WI38 (cell line): Measurements from ENCODE around the gene RNF166.

Experiments used
- H3K4me3 ChIP-seq: 2 replicates; pipeline ENCODE4 v1.5.1; 2011; ENCODE audit warnings: low read depth, mild to moderate bottlenecking, control low read depth, low read length
- TF ChIP-seq, protein P1 (sequence below): IDR thresholded peaks from 2 replicates; pipeline ENCODE4 v1.5.1; 2012; ENCODE audit warnings: low read depth, mild to moderate bottlenecking, control low read depth, low read length

Gene RNF166

DNA sequence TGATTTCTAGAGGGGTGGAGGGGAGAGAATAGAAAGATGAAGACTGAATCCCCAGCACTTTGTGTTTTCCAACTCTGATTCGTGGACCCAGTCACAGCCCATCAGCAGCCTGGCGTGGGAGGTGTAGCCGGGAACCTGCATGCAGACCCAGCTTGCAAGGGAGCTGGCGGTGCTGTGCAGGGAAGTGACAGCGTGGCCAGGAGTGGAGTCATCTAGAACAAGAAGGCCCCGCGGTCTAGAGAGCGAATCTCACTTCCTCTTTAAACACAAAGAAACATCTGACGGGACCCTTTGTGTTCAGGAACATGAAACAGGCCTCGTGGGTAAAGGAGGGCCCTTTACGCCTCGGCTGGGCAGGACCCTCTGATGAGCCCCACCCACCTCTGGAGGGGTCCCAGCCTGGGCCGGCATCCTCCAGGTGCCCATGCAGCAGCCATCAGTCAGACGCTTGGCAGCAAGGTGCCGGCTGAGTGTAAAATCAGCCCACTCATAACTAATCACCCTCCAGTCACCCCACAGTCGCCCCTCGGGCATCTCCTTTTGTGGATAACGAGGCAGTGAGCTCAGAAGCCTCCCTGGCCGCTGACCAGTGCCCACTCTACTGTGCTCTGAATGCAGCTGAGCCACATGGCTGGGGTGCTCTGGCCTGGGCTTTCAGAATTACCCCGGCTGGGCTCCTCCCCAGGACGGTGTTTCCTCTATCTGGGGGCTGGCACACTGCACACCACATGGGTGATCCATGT lies 24.3 kb downstream of the RNF166 start:
- TF ChIP-seq, protein P1, sequence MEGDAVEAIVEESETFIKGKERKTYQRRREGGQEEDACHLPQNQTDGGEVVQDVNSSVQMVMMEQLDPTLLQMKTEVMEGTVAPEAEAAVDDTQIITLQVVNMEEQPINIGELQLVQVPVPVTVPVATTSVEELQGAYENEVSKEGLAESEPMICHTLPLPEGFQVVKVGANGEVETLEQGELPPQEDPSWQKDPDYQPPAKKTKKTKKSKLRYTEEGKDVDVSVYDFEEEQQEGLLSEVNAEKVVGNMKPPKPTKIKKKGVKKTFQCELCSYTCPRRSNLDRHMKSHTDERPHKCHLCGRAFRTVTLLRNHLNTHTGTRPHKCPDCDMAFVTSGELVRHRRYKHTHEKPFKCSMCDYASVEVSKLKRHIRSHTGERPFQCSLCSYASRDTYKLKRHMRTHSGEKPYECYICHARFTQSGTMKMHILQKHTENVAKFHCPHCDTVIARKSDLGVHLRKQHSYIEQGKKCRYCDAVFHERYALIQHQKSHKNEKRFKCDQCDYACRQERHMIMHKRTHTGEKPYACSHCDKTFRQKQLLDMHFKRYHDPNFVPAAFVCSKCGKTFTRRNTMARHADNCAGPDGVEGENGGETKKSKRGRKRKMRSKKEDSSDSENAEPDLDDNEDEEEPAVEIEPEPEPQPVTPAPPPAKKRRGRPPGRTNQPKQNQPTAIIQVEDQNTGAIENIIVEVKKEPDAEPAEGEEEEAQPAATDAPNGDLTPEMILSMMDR: no peak
- H3K4me3 ChIP-seq: no peak overlapping the region

GRCh38 chr16:88681084-88681680 lies 25.0 kb downstream of the RNF166 start:
- TF ChIP-seq, protein P1: no peak
- H3K4me3 ChIP-seq: no peak overlapping the region

DNA sequence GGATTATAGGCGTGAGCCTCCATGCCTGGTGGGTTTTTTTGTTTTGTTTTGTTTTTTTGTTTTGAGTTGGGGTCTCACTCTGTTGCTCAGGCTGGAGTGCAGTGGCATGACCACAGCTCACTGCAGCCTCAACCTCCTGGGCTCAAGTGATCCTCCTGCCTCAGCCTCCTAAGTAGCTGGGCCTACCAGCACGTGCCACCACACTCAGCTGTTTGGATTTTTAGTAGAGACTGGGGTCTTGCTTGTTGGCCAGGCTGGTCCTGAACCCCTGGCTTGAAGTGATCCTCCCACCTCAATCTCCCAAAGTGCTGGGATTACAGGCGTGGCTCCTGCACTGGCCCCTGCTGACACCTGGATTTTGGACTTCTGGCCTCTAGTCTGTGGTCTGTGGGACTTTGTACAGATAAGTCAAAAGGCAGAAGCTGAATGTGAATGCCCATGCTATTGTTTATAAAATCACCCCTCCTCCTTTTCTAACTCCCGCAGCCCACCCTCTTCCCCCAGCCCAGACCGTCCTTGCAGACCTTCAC lies 25.6 kb downstream of the RNF166 start:
- TF ChIP-seq, protein P1: no peak
- no peak overlapping the region for H3K4me3 ChIP-seq

DNA sequence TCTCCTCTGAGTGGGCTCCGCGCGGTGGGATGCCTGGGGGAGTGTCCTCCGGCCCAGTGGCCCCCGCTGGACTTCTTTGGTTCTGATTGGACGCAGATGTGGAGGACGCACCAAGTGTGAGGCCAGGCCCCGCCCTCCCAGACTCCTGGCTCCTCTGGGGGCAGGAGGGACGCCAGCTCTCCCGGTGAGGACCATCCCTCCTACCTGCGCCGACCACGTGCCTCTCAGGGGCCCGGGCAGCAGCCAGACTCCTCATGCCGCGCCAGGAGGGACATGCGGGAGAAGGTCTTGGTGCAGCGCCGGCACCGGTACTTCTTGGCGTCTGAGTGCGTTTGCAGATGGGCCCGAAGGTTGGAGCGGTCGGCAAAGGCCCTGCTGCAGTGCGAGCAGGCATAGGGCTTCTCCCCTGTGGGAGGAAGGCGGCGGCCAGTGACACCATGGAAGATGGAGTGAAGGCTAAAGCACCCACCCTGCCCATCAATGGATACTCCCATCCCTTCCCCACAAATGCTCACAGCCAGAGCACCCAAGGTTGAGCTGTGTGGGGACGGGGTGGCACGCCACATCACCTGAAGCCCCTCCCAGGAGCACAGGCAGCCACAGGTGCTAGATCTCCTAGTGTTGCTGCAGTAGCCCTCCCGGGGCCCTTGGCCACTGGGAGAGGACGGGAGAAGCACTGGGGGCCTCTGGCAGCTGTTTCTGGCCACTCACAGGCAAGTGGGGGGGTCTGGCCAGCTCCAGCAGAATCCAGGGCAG lies 27.8 kb downstream of the RNF166 start:
- H3K4me3 ChIP-seq: no peak overlapping the region
- TF ChIP-seq, protein P1: no peak

DNA sequence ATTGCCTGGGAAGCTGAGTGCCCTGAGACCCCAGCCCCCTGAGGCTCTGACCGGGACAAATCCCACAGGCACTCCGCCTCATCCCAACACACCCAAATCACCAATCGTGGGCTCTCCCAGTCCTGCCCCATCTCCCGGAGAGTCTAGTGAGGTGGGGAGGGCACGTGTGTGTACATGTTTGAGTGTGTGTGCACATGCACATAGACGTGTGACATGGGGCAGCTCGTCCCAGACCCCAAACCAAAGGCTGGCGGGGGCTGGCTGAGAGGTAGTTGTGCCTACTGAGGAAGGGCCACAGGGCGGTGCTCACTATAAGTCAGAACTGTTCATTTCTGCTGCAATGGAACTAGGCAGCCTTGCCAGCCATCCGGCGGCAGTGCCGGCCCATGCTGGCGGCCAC lies 28.5 kb downstream of the RNF166 start:
- no peak overlapping the region for H3K4me3 ChIP-seq
- TF ChIP-seq, protein P1: no peak

DNA sequence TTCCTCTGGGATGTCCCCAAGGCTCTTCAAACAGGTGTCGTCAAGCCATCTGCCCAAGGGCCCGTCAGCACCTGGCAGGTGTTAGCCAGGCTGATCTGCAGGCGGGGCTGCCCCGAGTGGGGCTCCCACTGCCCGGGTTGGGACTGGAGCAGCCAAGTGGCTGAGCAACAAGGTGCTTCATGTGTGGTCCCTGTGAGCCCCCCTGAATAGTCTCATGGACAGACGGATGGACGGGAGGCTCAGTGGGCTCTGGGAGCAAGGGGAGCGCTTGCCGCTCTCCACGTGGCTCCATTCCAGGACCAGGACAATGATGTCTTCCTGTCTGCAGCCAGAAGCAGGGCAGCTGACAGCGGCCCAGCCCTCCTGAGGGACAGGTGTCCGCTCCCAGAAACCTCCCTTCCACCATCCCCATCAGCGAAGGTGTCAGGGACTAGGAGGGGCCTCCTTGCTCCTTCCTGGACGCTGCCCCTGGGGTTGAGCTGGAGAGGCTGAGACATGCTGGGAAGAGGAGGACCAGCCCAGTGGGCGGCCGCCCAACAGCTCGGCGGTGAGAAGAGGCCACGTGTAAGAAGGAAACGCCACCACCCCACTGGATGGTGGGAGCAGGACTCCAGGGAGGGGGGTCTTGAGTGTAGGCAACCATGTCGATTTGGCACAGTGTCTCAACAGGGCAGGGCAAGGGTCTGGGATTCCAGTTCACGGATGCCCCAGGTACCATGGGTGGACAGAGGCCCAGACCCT lies 29.5 kb downstream of the RNF166 start:
- H3K4me3 ChIP-seq: no peak overlapping the region
- TF ChIP-seq, protein P1: no peak
